Renal cortical epithelial cell (primary cell): Measurements from ENCODE around the gene IWS1. TPM values are rescaled to one million over a fixed set of nuclear protein-coding genes. Genes with fewer than 3 reads are reported as not detected.
"Not testable (repeated sequence)": the region's sequence is repeated elsewhere in the genome, so short reads cannot be mapped to it uniquely, and the experiment has no call there.

Experiments used
- DNase-seq: peaks from one replicate; pipeline ENCODE4 v3.0.0-alpha.2; 2011; ENCODE audit warnings: low read depth
- total RNA-seq: library from RNA; depleted of rRNA; stranded (reverse); fragments of >200 nt; gene quantifications from 2 replicates; pipeline ENCODE4 v1.2.3, GENCODE V29; 2014

Gene IWS1
- total RNA-seq, 1 donor from 2014 or later: 71.3 TPM

GRCh38 chr2:127454595-127455565 lies 71.4 kb downstream of the IWS1 start:
- DNase-seq: peak; percentile 86

- no peak for DNase-seq
These were observed 72.7 kb downstream of the IWS1 start for GRCh38 chr2:127453392-127454171.

GRCh38 chr2:127453013-127453391 lies 73.3 kb downstream of the IWS1 start:
- DNase-seq: no peak

GRCh38 chr2:127452423-127452822 lies 73.9 kb downstream of the IWS1 start:
- DNase-seq: not testable (repeated sequence)

GRCh38 chr2:127451981-127452380 lies 74.3 kb downstream of the IWS1 start:
- no peak for DNase-seq

- no peak for DNase-seq
These were observed 76.4 kb downstream of the IWS1 start for GRCh38 chr2:127449898-127450297.

- no peak for DNase-seq
These were observed 76.9 kb downstream of the IWS1 start for GRCh38 chr2:127449414-127449813.

GRCh38 chr2:127448526-127448925 lies 77.8 kb downstream of the IWS1 start:
- no peak for DNase-seq

GRCh38 chr2:127439343-127439742 lies 86.9 kb downstream of the IWS1 start:
- no peak for DNase-seq

GRCh38 chr2:127437781-127438726 lies 88.2 kb downstream of the IWS1 start:
- DNase-seq: no peak

- DNase-seq: no peak
These were observed 89.2 kb downstream of the IWS1 start for GRCh38 chr2:127437056-127437455.

GRCh38 chr2:127434515-127434914 lies 91.8 kb downstream of the IWS1 start:
- DNase-seq: no peak

- no peak for DNase-seq
These were observed 94.8 kb downstream of the IWS1 start for GRCh38 chr2:127431408-127432023.

Other genes with a start within 250 kb of the IWS1 start
- gene ERCC3, start 232.3 kb downstream of the IWS1 start, total RNA-seq: 29.9 and 50.9 TPM in 2 replicates
- gene MAP3K2, start 138.5 kb downstream of the IWS1 start, total RNA-seq: 29.7 and 49.2 TPM in 2 replicates
- gene PROC, start 108.1 kb downstream of the IWS1 start, total RNA-seq: 0.25 TPM in 1 of 2 replicates, not detected in the other
- gene MYO7B, start 9.2 kb upstream of the IWS1 start, total RNA-seq: 0.17 and 0.25 TPM in 2 replicates
- not detected in 2 replicates for gene GPR17, start 119.7 kb upstream of the IWS1 start, total RNA-seq
- 0.87 and 3.7 TPM in 2 replicates for gene LIMS2, start 149.0 kb upstream of the IWS1 start, total RNA-seq
- 5.4 and 9.2 TPM in 2 replicates for gene SFT2D3, start 175.0 kb upstream of the IWS1 start, total RNA-seq